Central memory CD8-positive, alpha-beta T cell (primary cell): ENCODE data around the gene CHN2.

Experiments used
- ATAC-seq: fragments of 150-1000 bp; cut with Tn5 transposase; replicated peaks from 2 replicates; pipeline ENCODE4 v1.10.0; 2022; ENCODE audit warnings: mild to moderate bottlenecking, moderate FRiP score, moderate number of reproducible peaks; ENCODE audit not compliant: poor library complexity, severe bottlenecking; ENCODE audit errors: extremely low read depth
- DNase-seq, 2 donors: peaks; one replicate each; pipeline ENCODE4 v3.0.0; 2021; ENCODE audit warnings: low spot score in 2 of 2
- H3K27ac Mint-ChIP-seq: one replicate; pipeline ENCODE4 v1.8.0; 2022; ENCODE audit warnings: low read depth, mild to moderate bottlenecking, moderate library complexity, mixed read lengths
- H3K27me3 Mint-ChIP-seq: one replicate; pipeline ENCODE4 v1.8.0; 2022; ENCODE audit warnings: mixed read lengths
- H3K36me3 Mint-ChIP-seq: one replicate; pipeline ENCODE4 v1.8.0; 2022; ENCODE audit warnings: mild to moderate bottlenecking, moderate library complexity, mixed read lengths; ENCODE audit not compliant: insufficient read depth
- H3K4me1 Mint-ChIP-seq: one replicate; pipeline ENCODE4 v1.8.0; 2022; ENCODE audit warnings: mixed read lengths
- H3K4me3 Mint-ChIP-seq: one replicate; pipeline ENCODE4 v1.8.0; 2022; ENCODE audit warnings: mild to moderate bottlenecking, moderate library complexity, mixed read lengths
- H3K9me3 Mint-ChIP-seq: one replicate; pipeline ENCODE4 v1.8.0; 2022; ENCODE audit warnings: mixed read lengths

Gene CHN2

DNA sequence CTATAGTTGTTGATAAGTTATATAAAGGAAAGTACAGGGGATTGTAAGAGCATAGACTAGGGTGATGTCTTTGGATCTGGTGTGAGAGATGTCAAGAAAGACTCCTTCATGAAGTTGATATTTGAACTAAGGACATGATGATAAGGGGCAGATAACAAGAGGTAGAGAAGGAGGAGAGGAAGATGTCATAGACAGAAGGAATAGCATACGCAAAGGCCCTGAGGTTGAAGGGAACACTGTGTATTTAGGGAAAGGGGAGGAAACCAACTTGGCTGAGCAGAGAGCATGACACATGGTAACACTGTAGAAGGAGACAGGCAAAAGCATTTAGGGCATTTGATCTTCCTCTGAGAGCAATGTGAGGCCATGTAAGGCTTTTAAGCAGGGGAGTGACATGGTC is 170.8 kb downstream of the CHN2 start:
- DNase-seq: no peak
- H3K4me3 Mint-ChIP-seq: no peak overlapping the region
- peaks cover 2% of the 10 kb centered on the region for H3K36me3 Mint-ChIP-seq

DNA sequence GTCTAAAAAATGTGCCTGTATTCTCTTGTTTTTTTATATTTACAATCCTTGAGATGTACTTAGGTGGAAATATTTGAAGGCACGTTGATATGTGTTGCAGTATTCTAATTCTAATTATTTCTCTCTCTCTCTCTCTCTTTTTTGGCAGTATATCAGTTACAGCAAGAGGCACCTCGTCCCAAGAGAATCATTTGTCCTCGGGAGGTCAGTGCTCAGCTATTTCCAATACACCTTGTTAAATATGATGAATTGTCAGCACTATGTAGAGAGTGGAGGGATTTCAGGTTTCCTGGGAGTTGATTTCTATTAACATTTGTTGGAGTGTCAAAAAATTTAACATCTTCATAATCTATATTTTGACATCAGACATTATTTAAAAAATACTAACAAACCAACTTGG is 173.2 kb downstream of the CHN2 start:
- Mint-ChIP-seq H3K36me3 (peaks cover 10% of the 10 kb centered on the region), H3K4me1 (no peaks in the 10 kb centered on the region), H3K27me3 (no peaks in the 10 kb centered on the region), H3K9me3 (no peaks in the 10 kb centered on the region), H3K27ac (no peak overlapping the region), H3K4me3 (no peak overlapping the region)
- no peak for DNase-seq
- no peak for ATAC-seq

More for the DNA sequence above, 170.8 kb downstream of the CHN2 start:
- Mint-ChIP-seq H3K9me3 (no peaks in the 10 kb centered on the region), H3K27me3 (no peaks in the 10 kb centered on the region), H3K4me1 (no peaks in the 10 kb centered on the region), H3K27ac (no peak overlapping the region)
- no peak for ATAC-seq

DNA sequence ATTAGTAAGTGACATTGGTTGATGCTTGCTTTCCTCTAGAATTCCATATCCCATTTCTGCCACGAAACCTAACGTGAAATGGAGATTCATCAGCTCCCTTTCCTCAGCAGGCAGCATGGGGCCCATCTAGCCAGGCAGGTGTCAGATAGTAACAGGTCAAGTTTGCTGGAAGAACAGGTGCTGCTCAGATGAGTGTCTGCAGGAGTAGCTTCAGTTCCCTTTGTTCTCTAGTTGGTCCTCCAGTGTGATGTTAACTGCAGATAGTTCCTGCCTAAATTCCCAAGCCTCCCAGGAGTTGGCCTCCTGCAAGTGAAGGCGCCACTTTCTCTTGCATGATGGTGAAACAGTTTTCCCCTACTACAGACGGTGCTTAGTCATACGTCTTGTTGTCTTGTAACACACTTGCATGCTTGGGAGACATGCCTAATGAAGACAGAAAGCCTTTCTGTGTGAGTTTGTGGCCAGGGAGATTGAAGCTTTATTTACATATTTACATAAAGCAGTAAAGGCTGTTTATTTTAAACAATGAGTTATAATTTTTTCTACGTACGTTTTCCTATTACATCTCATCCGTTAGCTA is 175.4 kb downstream of the CHN2 start:
- Mint-ChIP-seq H3K27me3 (no peaks in the 10 kb centered on the region), H3K4me3 (no peak overlapping the region), H3K4me1 (no peaks in the 10 kb centered on the region), H3K9me3 (no peaks in the 10 kb centered on the region), H3K36me3 (peaks cover 13% of the 10 kb centered on the region), H3K27ac (no peak overlapping the region)
- no peak for DNase-seq
- no peak for ATAC-seq

DNA sequence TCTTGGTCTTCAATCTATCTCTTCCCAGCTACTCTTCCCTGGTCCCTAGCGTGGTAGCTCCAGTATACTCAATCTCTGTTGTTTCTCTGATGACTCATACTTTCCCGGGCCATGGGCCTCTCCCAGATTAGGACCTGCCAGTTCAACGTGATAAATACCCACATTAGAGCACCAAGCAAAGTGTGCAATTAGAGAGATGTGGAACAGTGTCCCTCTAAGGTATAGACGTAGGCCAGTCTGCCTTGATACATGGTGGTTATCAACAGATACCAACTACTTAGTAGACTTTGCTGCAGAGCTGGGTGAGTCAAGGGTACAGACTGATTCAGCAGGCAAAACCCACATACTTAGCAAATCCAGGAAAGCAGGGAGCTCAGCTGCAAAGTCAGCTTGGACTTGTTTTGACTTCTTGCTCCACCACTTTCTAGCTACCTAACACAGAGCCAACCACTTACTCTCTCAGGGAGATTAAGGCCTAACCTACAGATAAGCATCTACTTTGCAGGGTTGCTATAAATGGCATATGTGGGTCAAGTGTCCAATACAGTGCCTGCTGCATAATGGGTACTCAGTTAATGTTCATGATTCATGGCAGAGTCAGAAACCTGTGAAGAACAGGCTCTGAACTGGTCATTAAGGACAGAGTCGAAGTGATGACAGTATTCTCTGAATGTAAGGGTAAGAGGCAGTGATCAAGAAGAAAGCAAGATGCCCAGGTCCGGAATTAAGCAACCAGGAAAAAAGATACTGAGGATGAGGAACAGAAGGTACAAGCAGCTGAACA is 176.1 kb downstream of the CHN2 start:
- Mint-ChIP-seq H3K4me3 (no peak overlapping the region), H3K27ac (no peak overlapping the region), H3K9me3 (no peaks in the 10 kb centered on the region), H3K27me3 (no peaks in the 10 kb centered on the region), H3K4me1 (no peaks in the 10 kb centered on the region), H3K36me3 (peaks cover 13% of the 10 kb centered on the region)
- ATAC-seq: no peak
- no peak for DNase-seq

DNA sequence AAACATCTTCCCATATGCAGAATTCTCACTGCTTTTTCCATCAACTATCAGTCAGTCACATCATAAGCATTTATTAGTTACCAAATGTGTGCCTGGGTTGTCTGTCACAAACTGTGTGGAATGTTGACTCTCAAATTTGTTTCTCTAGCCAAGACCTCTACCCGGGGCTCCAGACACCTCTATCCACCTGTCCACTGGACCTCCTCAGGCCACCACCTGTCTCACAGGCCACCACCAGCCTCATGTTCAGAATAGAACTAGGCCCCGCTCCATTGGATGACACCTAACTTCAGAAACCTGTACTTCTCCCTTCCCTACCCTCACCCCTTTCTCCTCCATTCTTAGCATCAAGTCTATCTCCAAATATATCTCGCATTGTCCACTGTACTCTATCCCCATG is 176.9 kb downstream of the CHN2 start:
- Mint-ChIP-seq H3K27ac (peak overlapping the region; percentile 1), H3K9me3 (no peaks in the 10 kb centered on the region), H3K4me3 (no peak overlapping the region), H3K36me3 (peaks cover 13% of the 10 kb centered on the region), H3K4me1 (no peaks in the 10 kb centered on the region), H3K27me3 (no peaks in the 10 kb centered on the region)
- ATAC-seq (no peak), DNase-seq (no peak)

DNA sequence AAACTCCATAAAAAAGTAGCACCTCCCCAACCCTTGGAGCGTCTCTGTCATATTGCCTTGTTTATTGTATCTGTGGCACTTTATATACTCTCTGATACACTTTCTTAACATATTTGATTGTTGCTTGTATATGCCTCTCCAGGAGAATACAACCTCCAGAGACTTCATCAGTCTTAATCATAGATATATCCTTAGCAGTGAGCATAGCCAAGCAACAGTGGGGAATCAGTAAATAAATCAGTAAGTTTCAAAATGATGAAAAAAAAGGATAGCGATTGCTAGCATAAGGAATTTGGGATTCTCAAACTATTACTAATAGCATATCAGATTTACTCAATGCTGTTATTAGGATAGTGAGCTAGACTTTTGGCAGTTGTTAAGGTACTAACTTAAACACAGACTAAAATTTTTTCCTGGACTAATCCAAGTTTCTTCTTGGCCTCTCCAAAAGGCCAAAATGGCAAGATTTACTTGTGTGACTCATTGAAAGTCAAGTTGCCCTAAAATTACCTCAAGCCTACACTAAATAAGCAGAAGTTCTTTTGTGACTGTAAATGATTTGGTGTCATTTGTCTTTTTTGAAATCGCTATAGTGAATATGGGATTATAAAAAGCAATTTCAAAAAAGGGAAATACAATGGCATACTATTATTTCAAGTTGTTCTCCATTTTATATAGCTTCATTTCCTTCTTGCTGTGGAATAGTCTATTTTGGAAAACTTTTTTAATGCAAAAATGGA is 177.9 kb downstream of the CHN2 start:
- Mint-ChIP-seq H3K4me1 (no peaks in the 10 kb centered on the region), H3K9me3 (no peaks in the 10 kb centered on the region), H3K4me3 (no peak overlapping the region), H3K27me3 (no peaks in the 10 kb centered on the region), H3K36me3 (peaks cover 11% of the 10 kb centered on the region), H3K27ac (peak overlapping the region; percentile 1)
- DNase-seq (no peak), ATAC-seq (no peak)

DNA sequence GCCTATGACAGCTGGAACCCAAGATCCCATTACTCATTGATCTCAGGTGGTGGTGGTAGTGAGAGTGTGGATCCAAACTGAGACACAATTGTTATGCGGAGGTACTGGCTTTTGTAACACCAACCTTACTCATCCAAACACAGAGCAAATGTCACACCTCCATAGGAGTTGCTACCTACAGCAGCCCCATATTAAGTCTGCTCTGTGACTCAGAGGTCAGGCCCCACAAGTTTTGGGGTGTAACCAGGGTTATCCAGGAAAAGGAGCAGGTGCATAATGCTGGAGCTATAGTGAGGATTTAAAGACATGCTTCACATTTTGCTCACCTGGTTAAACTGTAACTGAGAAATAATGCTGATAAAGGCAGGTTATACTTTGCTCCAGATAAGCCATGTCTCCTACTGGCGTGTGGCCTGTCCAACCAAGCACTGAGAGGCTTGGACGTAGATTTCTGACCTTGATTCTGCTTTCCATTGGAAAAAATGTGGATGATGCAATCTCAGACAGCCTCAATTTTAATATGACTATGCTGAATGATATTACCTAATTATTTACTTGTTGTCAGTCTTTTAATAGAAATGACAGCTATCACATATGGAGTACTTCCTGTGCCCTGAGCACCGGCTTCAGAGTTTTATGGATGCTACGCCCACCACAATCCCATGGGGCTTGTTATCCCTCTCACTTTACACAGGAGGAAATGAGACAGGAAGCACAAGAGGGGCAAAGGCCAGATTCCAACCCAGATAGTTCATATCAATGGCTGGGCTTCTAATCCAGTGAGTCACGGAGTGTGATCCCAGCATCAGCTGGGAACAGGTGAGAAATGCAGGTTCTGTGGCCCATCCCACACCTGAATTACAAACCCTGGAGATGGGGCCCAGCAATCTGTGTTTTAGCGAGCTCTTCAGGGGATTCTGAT is 181.3 kb downstream of the CHN2 start:
- no peaks in the 10 kb centered on the region for H3K27me3 Mint-ChIP-seq
- no peak overlapping the region for H3K4me3 Mint-ChIP-seq
- H3K36me3 Mint-ChIP-seq: peaks cover 11% of the 10 kb centered on the region
- DNase-seq (no peak), ATAC-seq (no peak)
- no peaks in the 10 kb centered on the region for H3K9me3 Mint-ChIP-seq
- no peaks in the 10 kb centered on the region for H3K4me1 Mint-ChIP-seq
- no peak overlapping the region for H3K27ac Mint-ChIP-seq

DNA sequence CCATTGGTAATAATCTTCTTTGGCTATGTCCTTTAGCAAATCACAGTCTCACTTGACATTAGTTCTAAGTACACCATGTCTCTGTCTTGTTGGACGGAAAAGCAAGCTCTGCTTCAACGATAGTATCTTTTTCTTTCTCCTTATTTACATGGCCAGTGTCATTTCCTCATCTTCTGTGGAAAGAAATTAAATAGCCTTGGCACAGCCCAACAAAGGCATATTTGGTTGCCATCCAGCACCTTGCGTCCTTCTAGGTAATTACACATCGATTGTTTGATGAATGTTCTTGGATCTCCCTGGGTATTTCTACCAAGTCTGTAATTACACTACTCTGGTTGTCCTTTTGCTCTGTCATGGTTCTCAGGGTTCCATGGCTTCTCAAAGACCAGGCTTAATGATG is 183.1 kb downstream of the CHN2 start:
- Mint-ChIP-seq H3K27me3 (no peaks in the 10 kb centered on the region), H3K36me3 (peaks cover 3% of the 10 kb centered on the region), H3K4me1 (no peaks in the 10 kb centered on the region), H3K4me3 (no peak overlapping the region), H3K9me3 (no peaks in the 10 kb centered on the region), H3K27ac (no peak overlapping the region)
- ATAC-seq: no peak
- no peak for DNase-seq

DNA sequence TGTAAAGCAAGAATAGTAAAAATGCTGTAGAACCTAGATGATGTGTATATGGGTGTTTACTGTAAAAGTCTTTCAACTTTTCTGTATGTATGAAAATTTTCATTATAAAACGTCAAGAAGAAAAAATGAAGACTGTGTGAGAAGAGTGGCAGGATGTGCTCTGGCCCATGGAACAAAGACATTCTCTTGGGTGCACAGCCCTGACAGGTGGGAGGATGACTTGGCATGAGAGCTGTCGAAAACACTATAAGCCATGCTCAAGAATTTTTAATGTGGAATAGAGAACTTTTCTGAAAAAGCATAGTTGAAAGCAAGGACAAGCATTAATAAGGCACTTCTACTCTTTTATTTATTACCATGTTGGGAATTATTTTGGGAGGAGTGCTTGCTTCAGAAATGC is 185.0 kb downstream of the CHN2 start:
- no peak overlapping the region for H3K27ac Mint-ChIP-seq
- no peak overlapping the region for H3K4me3 Mint-ChIP-seq
- H3K27me3 Mint-ChIP-seq: no peaks in the 10 kb centered on the region
- no peaks in the 10 kb centered on the region for H3K36me3 Mint-ChIP-seq
- H3K9me3 Mint-ChIP-seq: no peaks in the 10 kb centered on the region
- no peaks in the 10 kb centered on the region for H3K4me1 Mint-ChIP-seq
- ATAC-seq: no peak
- no peak for DNase-seq

DNA sequence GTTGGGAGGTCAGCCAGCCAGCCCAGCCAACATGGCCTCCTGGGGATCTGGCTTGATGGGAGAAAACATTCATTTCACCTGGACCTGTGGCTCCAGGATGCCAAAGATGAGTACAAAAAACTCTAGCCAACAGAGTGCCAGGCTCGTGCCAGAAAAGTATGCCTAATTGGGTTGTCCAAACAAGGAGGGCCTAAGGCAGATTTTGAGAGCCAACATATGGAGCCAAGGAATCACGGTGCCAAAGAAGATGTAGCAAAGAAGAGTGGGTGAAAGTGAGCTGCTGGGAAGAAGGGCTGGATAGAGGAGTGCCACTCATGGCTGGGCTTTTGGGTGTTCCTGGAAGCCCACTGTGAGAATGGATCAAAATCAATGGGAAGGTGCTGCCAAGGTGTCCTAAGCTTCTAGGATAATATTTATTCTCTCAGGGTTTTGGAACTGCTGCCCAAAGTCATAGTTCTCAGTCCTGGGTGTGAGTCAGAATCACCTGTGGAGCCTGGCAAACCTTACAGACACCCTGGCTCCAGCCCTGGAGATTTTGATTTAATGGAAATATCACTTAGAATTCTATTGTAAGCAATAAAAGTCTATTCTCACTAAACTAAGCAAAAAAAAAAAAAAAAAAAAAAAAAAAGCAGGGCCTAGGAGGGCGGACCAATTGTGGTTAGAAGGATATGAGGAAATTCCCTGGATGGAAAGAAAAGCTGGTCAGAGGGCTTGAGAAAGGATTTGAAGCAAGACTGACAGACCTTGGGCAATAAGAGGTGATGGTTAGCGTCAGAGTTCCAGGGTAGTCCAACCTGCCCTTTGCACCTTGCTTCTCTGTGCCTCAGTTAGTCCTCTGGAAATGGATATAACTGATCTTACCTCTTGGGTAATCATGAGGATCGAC is 186.9 kb downstream of the CHN2 start:
- no peaks in the 10 kb centered on the region for H3K4me1 Mint-ChIP-seq

DNA sequence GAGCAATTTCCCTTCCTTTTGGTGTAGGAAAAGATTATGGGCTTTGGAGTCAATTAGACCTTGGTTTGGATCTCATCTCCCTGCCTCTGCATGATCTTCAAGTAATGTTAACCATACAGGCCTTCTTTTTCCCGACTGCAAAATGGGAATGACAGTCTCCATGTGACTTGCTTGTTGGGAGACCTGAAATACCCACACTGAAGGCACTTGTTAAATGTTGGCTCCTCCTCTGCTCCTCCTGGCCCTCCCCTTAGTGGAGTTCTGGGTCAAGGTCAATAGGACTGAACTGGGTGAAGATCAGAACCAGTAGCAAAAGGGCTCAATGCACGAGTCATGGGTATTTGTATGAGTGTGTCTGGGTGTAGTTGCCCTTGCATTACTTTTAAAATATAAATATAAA is 189.7 kb downstream of the CHN2 start:
- ATAC-seq (no peak), DNase-seq (no peak)
- Mint-ChIP-seq H3K36me3 (no peaks in the 10 kb centered on the region), H3K27ac (no peak overlapping the region), H3K9me3 (no peaks in the 10 kb centered on the region), H3K4me3 (no peak overlapping the region), H3K4me1 (peaks cover 4% of the 10 kb centered on the region), H3K27me3 (no peaks in the 10 kb centered on the region)

More for the DNA sequence above, 186.9 kb downstream of the CHN2 start:
- DNase-seq (no peak), ATAC-seq (no peak)
- no peak overlapping the region for H3K27ac Mint-ChIP-seq
- H3K36me3 Mint-ChIP-seq: no peaks in the 10 kb centered on the region
- no peaks in the 10 kb centered on the region for H3K27me3 Mint-ChIP-seq
- no peaks in the 10 kb centered on the region for H3K9me3 Mint-ChIP-seq
- no peak overlapping the region for H3K4me3 Mint-ChIP-seq
